HepG2 (cell line): Measurements from ENCODE around the gene CLK4. TPM values are rescaled to one million over a fixed set of nuclear protein-coding genes. Genes with fewer than 3 reads are reported as not detected.

Experiments used
- ATAC-seq: fragments of 200-7000 bp; cut with Tn5 transposase; 3 replicates; pipeline ENCODE4 v1.9.1; 2020; ENCODE audit warnings: mild to moderate bottlenecking, moderate library complexity
- BruUV-seq: library from RNA; stranded (reverse); fragments of 400-500 nt; replicated peaks from 2 replicates; lab custom pipeline; 2021; lab: Mats Ljungman, UMichigan
- CTCF ChIA-PET: fragments of 300-600 bp; formaldehyde crosslinking; extraction: SDS; loops from one replicate; lab custom pipeline; 2021; ENCODE audit warnings: low total read pairs, inconsistent platforms, low intra/inter-chr PET ratio; lab: Yijun Ruan, JAX
- POLR2A ChIA-PET: fragments of 350-600 bp; sonication (Branson Sonifier 250); formaldehyde crosslinking; loops from one replicate; lab custom pipeline; 2020; ENCODE audit warnings: antibody characterized with exemption, inconsistent platforms; lab: Yijun Ruan, JAX
- DNase-seq: peaks from one replicate; pipeline ENCODE4 v3.0.0-alpha.2; 2015; ENCODE audit warnings: low spot score
- FAIRE-seq: peaks from 3 replicates; lab custom pipeline; 2011; peaks lifted over from hg19 to GRCh38; lab: Jason Lieb, UNC
- H2AFZ ChIP-seq: one replicate; pipeline ENCODE4 v1.6.1; 2011; ENCODE audit warnings: low read length, inconsistent platforms
- H3K27ac ChIP-seq: fragments of 300-600 bp; 3 replicates; pipeline ENCODE4 v1.8.0; 2011; ENCODE audit warnings: mixed run types, mild to moderate bottlenecking, mixed read lengths, low read length, inconsistent platforms; ENCODE audit not compliant: insufficient read depth; ENCODE audit errors: extremely low read length
- H3K27me3 ChIP-seq, 2 experiments: fragments of 200-600 bp in 1 of 2; 2 replicates in 1 of 2; 3 replicates in 1 of 2; pipeline versions ENCODE4 v1.6.0 to v1.8.0; 2011; ENCODE audit warnings: low read length in 2 of 2, mild to moderate bottlenecking in 2 of 2, moderate library complexity in 2 of 2, inconsistent platforms in 1 of 2; ENCODE audit not compliant: insufficient read depth in 2 of 2, control insufficient read depth in 1 of 2
- H3K36me3 ChIP-seq, 2 experiments: fragments of 200-600 bp in 1 of 2; replicated peaks in 1 of 2; 2 replicates in 1 of 2; 3 replicates in 1 of 2; pipeline versions ENCODE4 v1.5.1 to v1.8.0; 2011; ENCODE audit warnings: low read length in 2 of 2, inconsistent platforms in 1 of 2; ENCODE audit not compliant: insufficient read depth in 2 of 2, control insufficient read depth in 1 of 2
- H3K4me1 ChIP-seq: 2 replicates; pipeline ENCODE4 v1.5.1; 2012; ENCODE audit warnings: low read length, inconsistent platforms; ENCODE audit not compliant: insufficient read depth
- H3K4me2 ChIP-seq: 2 replicates; pipeline ENCODE4 v1.6.0; 2011; ENCODE audit warnings: low read depth, low read length, inconsistent platforms
- H3K4me3 ChIP-seq, 3 experiments: fragments of 200-600 bp in 1 of 3; sonication (generic), shearing (Covaris generic) in 1 of 3; replicated peaks in 1 of 3; 2 replicates each; pipeline ENCODE4 v1.5.1; 2011 to 2016; ENCODE audit warnings: low read length in 3 of 3, inconsistent platforms in 2 of 3, low read depth in 2 of 3, mild to moderate bottlenecking in 2 of 3, control low read depth in 1 of 3, mixed read lengths in 1 of 3; ENCODE audit not compliant: insufficient read depth in 1 of 3
- H3K79me2 ChIP-seq: one replicate; pipeline ENCODE4 v1.6.1; 2011; ENCODE audit warnings: low read length, inconsistent platforms; ENCODE audit not compliant: insufficient read depth
- H3K9ac ChIP-seq: 2 replicates; pipeline ENCODE4 v1.6.0; 2011; ENCODE audit warnings: mild to moderate bottlenecking, low read depth, low read length, inconsistent platforms; ENCODE audit not compliant: insufficient read depth
- H3K9me3 ChIP-seq: 2 replicates; pipeline ENCODE4 v1.5.1; 2012; ENCODE audit warnings: mild to moderate bottlenecking, low read length
- H4K20me1 ChIP-seq: 2 replicates; pipeline ENCODE4 v1.6.0; 2011; ENCODE audit warnings: inconsistent platforms, mild to moderate bottlenecking, low read length, moderate library complexity; ENCODE audit not compliant: insufficient read depth
- AGO2 ChIP-seq: fragments of 200-400 bp; formaldehyde crosslinking; optimal IDR thresholded peaks from 2 replicates; pipeline ENCODE3; 2017; ENCODE audit warnings: mild to moderate bottlenecking, low read depth, low read length, moderate library complexity
- MBNL3 ChIP-seq: fragments of 250-450 bp; sonication (Bioruptor Pico); conservative IDR thresholded peaks from 2 replicates; pipeline ENCODE4 v1.8.0; 2022; ENCODE audit warnings: mild to moderate bottlenecking, inconsistent platforms
- RBFOX2 ChIP-seq: fragments of 200-400 bp; formaldehyde crosslinking; IDR thresholded peaks from 2 replicates; pipeline ENCODE4 v1.6.1; 2017; ENCODE audit warnings: low read depth, mild to moderate bottlenecking, low read length
- RBM22 ChIP-seq: fragments of 200-400 bp; formaldehyde crosslinking; optimal IDR thresholded peaks from 2 replicates; pipeline ENCODE3; 2017; ENCODE audit warnings: mild to moderate bottlenecking, low read length, moderate library complexity
- SP1 ChIP-seq, 2 experiments: fragments of 450-650 bp in 1 of 2; sonication (generic) in 1 of 2; formaldehyde crosslinking in 1 of 2; IDR thresholded peaks; 2 replicates each; pipeline versions ENCODE4 v1.4.0 to v1.6.1; 2016 to 2020; ENCODE audit warnings: missing genetic modification reagents in 1 of 2
- SRY ChIP-seq: sonication (generic); formaldehyde crosslinking; IDR thresholded peaks from 2 replicates; pipeline ENCODE4 v1.8.0; 2022; ENCODE audit warnings: mild to moderate bottlenecking, missing genetic modification reagents
- TCF7 ChIP-seq: sonication (generic); IDR thresholded peaks from 2 replicates; pipeline ENCODE4 v1.6.1; 2016; ENCODE audit warnings: antibody characterized with exemption, low read depth
- TMF1 ChIP-seq: sonication (generic); formaldehyde crosslinking; IDR thresholded peaks from 2 replicates; pipeline ENCODE4 v1.8.1; 2022; ENCODE audit warnings: low read depth, missing genetic modification reagents
- YY1 ChIP-seq: IDR thresholded peaks from 2 replicates; pipeline ENCODE4 v1.6.1; 2011; ENCODE audit warnings: low read length, low read depth, moderate library complexity, mild to moderate bottlenecking; ENCODE audit not compliant: insufficient read depth, insufficient replicate concordance
- ZNF496 ChIP-seq: sonication (generic); formaldehyde crosslinking; IDR thresholded peaks from 2 replicates; pipeline ENCODE4 v1.8.1; 2023; ENCODE audit warnings: mild to moderate bottlenecking, moderate library complexity, missing genetic modification reagents; ENCODE audit not compliant: insufficient replicate concordance
- ZNF564 ChIP-seq: sonication (generic); formaldehyde crosslinking; IDR thresholded peaks from 2 replicates; pipeline ENCODE4 v1.8.1; 2023; ENCODE audit warnings: mild to moderate bottlenecking, missing genetic modification reagents
- ZNF616 ChIP-seq: sonication (generic); formaldehyde crosslinking; IDR thresholded peaks from 2 replicates; pipeline ENCODE4 v1.5.0; 2020; ENCODE audit warnings: low read depth, mild to moderate bottlenecking, missing genetic modification reagents
- ZNF629 ChIP-seq: sonication (generic); formaldehyde crosslinking; conservative IDR thresholded peaks from 2 replicates; pipeline ENCODE4 v1.5.0; 2020; ENCODE audit warnings: missing genetic modification reagents
- WGBS: methylation state at CpG from one replicate; pipeline ENCODE4 v1.1.6; 2017; ENCODE audit warnings: low lambda C conversion rate; 5-methylcytosine and 5-hydroxymethylcytosine counted together
- in situ Hi-C: cut with HindIII; loops from 2 replicates; pipeline ENCODE4 v1.10.0; 2017; ENCODE audit warnings: low pct_unique_long_range_greater_than_20kb; ENCODE audit not compliant: extremely low pct_ligation_motif_present
- intact Hi-C: fragments of 100-400 bp; cut with micrococcal nuclease; formaldehyde crosslinking; loops from one replicate; pipeline ENCODE4 v1.10.0; 2022; ENCODE audit not compliant: unreplicated experiment
- polyA plus RNA-seq, 8 experiments: library from polyadenylated mRNA; depleted of rRNA in 3 of 8; stranded (reverse) in 7 of 8; unstranded in 1 of 8; fragments of >200 nt; fragmentation: Illumina TruSeq in 4 of 8; extraction: Trizol in 4 of 8; gene quantifications; 2 replicates each; pipeline versions ENCODE4 v1.2.1 to v1.2.3, GENCODE V29; 2011 to 2016; ENCODE audit warnings: low read depth in 4 of 8, missing spikeins in 1 of 8, mixed read lengths in 1 of 8; ENCODE audit not compliant: insufficient read depth in 1 of 8
- total RNA-seq, 5 experiments: library from RNA; depleted of rRNA; stranded (reverse); fragments of >200 nt; fragmentation: Illumina TruSeq; extraction: Trizol; gene quantifications; 2 replicates each; pipeline ENCODE4 v1.2.3, GENCODE V29; 2016; ENCODE audit warnings: low read depth in 1 of 5
- TF ChIP-seq, protein P1 (sequence below): sonication (generic); formaldehyde crosslinking; IDR thresholded peaks from 2 replicates; pipeline ENCODE4 v1.5.0; 2020; ENCODE audit warnings: missing genetic modification reagents
- TF ChIP-seq, protein P2 (sequence below): sonication (generic); formaldehyde crosslinking; IDR thresholded peaks from 2 replicates; pipeline ENCODE4 v1.4.0; 2020; ENCODE audit warnings: missing genetic modification reagents, mild to moderate bottlenecking, borderline replicate concordance
- TF ChIP-seq, protein P3 (sequence below): sonication (generic); formaldehyde crosslinking; IDR thresholded peaks from 2 replicates; pipeline ENCODE4 v1.4.0; 2020; ENCODE audit warnings: missing genetic modification reagents

CLK4 gene
- total and polyA plus RNA-seq, 2 of the 13 experiments (the other 11 are each of a cell fraction or from before 2014, with no cell fraction given) = 17.7 to 18.4 TPM

DNA sequence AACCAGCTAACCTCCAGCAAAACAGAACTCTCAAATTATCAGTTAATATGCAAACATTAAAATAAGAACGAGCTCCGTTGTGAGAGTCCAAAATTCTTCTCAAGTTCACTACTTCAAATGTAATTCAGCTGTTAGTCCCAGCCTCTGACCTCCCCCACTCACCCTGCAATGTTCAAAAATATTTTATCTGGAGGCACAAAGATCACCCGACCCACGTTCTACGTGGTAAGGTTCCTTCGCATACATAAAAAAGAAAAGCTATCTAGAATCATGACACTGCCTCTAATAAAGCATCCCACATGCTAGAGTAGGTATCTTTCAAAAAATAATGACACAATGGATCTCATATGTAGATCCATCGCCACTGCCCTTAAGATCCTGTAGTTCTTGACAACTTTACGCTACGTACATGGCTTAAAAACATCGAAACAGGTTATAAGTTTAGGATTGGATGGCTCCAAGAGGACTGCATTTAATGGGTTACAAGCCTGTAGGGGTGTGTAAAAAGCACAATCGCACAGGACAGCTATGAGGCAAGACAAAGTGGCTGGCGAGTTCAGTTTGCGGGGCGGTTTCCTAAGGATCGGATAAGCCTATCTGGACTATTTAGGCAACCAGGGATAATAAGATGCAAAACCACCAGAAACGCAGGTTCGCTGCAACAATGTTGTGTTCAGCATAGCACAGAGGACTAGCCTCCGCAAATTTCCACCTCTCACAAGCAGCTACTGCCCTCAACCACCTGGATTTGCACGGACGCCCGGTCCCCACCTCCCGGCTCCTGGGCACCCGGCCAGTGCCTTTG lies 969 bp downstream of the CLK4 start (continued):
- TF ChIP-seq ZNF564 (CRISPR knock-in tag) = 0 out of 2 replicates have a peak, but pooled peaks have one; percentile 7
- 0 out of 2 replicates have a peak, but pooled peaks have one; percentile 1 for TF ChIP-seq TMF1 (CRISPR knock-in tag)
- TF ChIP-seq ZNF496 (CRISPR knock-in tag) = no peak
- TF ChIP-seq, protein P1, sequence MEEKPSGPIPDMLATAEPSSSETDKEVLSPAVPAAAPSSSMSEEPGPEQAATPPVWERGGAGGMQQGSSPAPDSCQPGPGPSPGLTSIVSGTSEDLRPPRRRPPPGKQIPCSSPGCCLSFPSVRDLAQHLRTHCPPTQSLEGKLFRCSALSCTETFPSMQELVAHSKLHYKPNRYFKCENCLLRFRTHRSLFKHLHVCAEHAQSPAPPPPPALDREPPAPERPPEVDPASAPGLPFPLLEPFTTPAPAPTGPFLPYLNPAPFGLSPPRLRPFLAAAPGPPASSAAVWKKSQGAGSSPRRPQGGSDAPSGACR (CRISPR knock-in tag) = 0 out of 2 replicates have a peak, but pooled peaks have one; percentile 31

DNA sequence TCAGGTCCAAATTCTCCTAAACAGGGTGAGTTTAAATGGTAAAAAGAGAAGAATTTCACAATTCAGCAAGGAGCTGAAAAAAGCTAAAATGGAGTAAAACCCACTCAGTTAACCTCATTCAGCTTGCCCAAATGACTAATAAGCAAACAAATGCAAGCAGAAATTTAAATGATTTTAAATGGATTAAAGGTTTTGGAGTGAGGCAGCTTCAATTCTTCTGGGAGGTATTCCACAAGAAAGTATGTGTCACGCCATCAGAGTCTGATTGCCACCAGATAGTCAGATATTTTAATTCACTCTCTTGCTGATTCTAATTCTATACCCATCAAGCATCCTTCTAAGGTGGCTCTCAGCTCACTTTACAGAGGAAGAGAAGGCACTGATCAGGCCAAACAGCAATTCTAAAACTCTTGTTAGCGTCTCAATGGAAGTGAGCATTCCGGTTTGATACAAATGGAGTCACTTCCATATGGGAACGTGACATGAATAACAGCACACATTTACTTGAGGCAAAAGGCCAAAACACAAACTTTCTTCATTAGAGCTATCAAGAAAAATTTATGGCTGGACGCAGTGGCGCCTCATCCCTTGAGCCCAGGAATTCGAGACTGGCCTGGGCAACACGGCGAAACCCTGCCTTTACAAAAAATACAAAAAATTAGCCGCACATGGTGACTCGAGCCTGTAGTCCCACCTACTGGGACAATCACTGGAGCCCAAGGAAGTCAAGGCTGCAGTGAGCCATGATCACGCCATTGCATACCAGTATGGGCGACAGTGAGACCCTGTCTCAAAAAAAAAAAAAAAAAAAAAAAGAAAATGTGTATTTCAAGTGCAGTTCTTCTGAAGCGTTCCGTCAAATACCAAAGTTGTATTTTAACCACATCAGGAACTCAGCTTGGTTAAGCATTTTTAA lies 2.0 kb downstream of the CLK4 start:
- Histone ChIP-seq H3K9me3 (no peaks in the 10 kb centered on the region), H4K20me1 (peaks cover 12% of the 10 kb centered on the region), H3K27me3 (no peaks in the 10 kb centered on the region; a peak in 1 of 5 replicates), H2AFZ (no peak overlapping the region), H3K36me3 (peaks cover under 1 to 25% of the 10 kb centered on the region in 2 experiments; a peak in 4 of 5 replicates), H3K27ac (peak overlapping the region; percentile 90), H3K4me2 (peak overlapping the region; percentile 80), H3K9ac (peak overlapping the region; percentile 98), H3K4me3 (peak overlapping the region; percentile 88 to 95 (median 91)), H3K4me1 (peaks cover 44% of the 10 kb centered on the region), H3K79me2 (peaks cover 48% of the 10 kb centered on the region)
- in situ Hi-C loops (no loop called here), intact Hi-C loops (loop anchor here (5.0 kb wide), 1 partner anchor 107 kb away; the partner anchor contains the start of gene ZNF354A)
- FAIRE-seq (no peak), DNase-seq (no peak), ATAC-seq (no peak)
- ChIA-PET CTCF (no interaction called here), POLR2A (no interaction called here)
- WGBS = 10% methylated on average over 15 of the region's 15 CpGs
- BruUV-seq = no TSS peak
- TF ChIP-seq SP1 (IDR thresholded peaks at IDR 0.05) (no peak), SP1 (CRISPR knock-in tag; IDR thresholded peaks at IDR 0.05) (no peak), RBM22 (no peak), ZNF629 (CRISPR knock-in tag) (no peak), YY1 (peak; percentile 23), RBFOX2 (no peak; the same call in 1 of the 2 replicates), AGO2 (no peak), TCF7 (no peak), MBNL3 (CRISPR knock-in tag) (no peak), ZNF616 (CRISPR knock-in tag) (no peak), SRY (CRISPR knock-in tag) (no peak)
- TF ChIP-seq, protein P2, sequence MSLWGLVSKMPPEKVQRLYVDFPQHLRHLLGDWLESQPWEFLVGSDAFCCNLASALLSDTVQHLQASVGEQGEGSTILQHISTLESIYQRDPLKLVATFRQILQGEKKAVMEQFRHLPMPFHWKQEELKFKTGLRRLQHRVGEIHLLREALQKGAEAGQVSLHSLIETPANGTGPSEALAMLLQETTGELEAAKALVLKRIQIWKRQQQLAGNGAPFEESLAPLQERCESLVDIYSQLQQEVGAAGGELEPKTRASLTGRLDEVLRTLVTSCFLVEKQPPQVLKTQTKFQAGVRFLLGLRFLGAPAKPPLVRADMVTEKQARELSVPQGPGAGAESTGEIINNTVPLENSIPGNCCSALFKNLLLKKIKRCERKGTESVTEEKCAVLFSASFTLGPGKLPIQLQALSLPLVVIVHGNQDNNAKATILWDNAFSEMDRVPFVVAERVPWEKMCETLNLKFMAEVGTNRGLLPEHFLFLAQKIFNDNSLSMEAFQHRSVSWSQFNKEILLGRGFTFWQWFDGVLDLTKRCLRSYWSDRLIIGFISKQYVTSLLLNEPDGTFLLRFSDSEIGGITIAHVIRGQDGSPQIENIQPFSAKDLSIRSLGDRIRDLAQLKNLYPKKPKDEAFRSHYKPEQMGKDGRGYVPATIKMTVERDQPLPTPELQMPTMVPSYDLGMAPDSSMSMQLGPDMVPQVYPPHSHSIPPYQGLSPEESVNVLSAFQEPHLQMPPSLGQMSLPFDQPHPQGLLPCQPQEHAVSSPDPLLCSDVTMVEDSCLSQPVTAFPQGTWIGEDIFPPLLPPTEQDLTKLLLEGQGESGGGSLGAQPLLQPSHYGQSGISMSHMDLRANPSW (CRISPR knock-in tag) = no peak
- TF ChIP-seq, protein P3, sequence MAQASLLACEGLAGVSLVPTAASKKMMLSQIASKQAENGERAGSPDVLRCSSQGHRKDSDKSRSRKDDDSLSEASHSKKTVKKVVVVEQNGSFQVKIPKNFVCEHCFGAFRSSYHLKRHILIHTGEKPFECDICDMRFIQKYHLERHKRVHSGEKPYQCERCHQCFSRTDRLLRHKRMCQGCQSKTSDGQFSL (CRISPR knock-in tag) = no peak
